B cell (primary cell): Measurements from ENCODE around the gene ATP9A. TPM values are rescaled to one million over a fixed set of nuclear protein-coding genes. Genes with fewer than 3 reads are reported as not detected.
"Not testable (repeated sequence)": the region's sequence is repeated elsewhere in the genome, so short reads cannot be mapped to it uniquely, and the experiment has no call there.

Experiments
- ATAC-seq: fragments of 200-7000 bp; cut with Tn5 transposase; one replicate; pipeline ENCODE4 v1.10.0; 2021; ENCODE audit warnings: low read depth, mild to moderate bottlenecking, moderate number of reproducible peaks, moderate library complexity
- CTCF ChIA-PET: fragments of 350-600 bp; sonication (Branson Sonifier 250); formaldehyde crosslinking; loops from one replicate; lab custom pipeline; 2021; ENCODE audit warnings: antibody characterized with exemption, inconsistent platforms; lab: Charles Lee
- POLR2A ChIA-PET: fragments of 350-600 bp; sonication (Branson Sonifier 250); formaldehyde crosslinking; loops from one replicate; lab custom pipeline; 2021; ENCODE audit warnings: antibody characterized with exemption; lab: Charles Lee
- DNase-seq: peaks from one replicate; pipeline ENCODE4 v3.0.0; 2013
- H2AFZ ChIP-seq: 2 replicates; pipeline ENCODE4 v1.6.1; 2012; ENCODE audit warnings: mild to moderate bottlenecking, low read depth, low read length; ENCODE audit not compliant: insufficient read depth, poor library complexity, severe bottlenecking
- H3K27ac ChIP-seq, 2 donors: 1 replicate in 1 of 2; 2 replicates in 1 of 2; pipeline ENCODE4 v1.5.1; 2012 to 2013; ENCODE audit warnings: low read length in 2 of 2, mild to moderate bottlenecking in 2 of 2, moderate library complexity in 1 of 2
- H3K27me3 ChIP-seq, 4 experiments: fragments of 200-600 bp in 1 of 4; sonication (generic) in 1 of 4; replicated peaks in 1 of 4; 1 replicate in 2 of 4; 2 replicates in 2 of 4; pipeline versions ENCODE4 v1.6.1 to v1.7.0; 2013 to 2016; ENCODE audit warnings: low read length in 3 of 4, mild to moderate bottlenecking in 2 of 4, mixed read lengths in 1 of 4, moderate library complexity in 1 of 4; ENCODE audit not compliant: insufficient read depth in 4 of 4, control insufficient read depth in 3 of 4; ENCODE audit errors: control extremely low read depth in 1 of 4
- H3K36me3 ChIP-seq, 2 experiments: replicated peaks in 1 of 2; 1 replicate in 1 of 2; 2 replicates in 1 of 2; pipeline versions ENCODE4 v1.6.1 to v1.7.1; 2013; ENCODE audit warnings: low read length in 1 of 2; ENCODE audit not compliant: insufficient read depth in 2 of 2, control insufficient read depth in 1 of 2; ENCODE audit errors: control extremely low read depth in 1 of 2, extremely low read depth in 1 of 2
- H3K4me1 ChIP-seq, 2 donors: fragments of 200-600 bp in 1 of 2; sonication (generic) in 1 of 2; 1 replicate in 1 of 2; 2 replicates in 1 of 2; pipeline versions ENCODE4 v1.5.1 to v1.6.1; 2013 to 2017; ENCODE audit warnings: low read length in 2 of 2; ENCODE audit not compliant: control insufficient read depth in 2 of 2, insufficient read depth in 2 of 2
- H3K4me2 ChIP-seq: replicated peaks from 2 replicates; pipeline ENCODE3; 2012; ENCODE audit warnings: mild to moderate bottlenecking, low read depth, low read length; ENCODE audit not compliant: poor library complexity, severe bottlenecking
- H3K4me3 ChIP-seq, 5 experiments: fragments of 200-600 bp in 1 of 5; sonication (generic) in 1 of 5; 1 replicate in 3 of 5; 2 replicates in 2 of 5; pipeline versions ENCODE4 v1.5.1 to v1.7.0; 2011 to 2016; ENCODE audit warnings: low read length in 4 of 5, mild to moderate bottlenecking in 4 of 5, low read depth in 2 of 5, control low read depth in 1 of 5, moderate library complexity in 1 of 5; ENCODE audit not compliant: insufficient read depth in 1 of 5; ENCODE audit errors: control extremely low read depth in 1 of 5, extremely low read depth in 1 of 5
- H3K79me2 ChIP-seq: fragments of 200-600 bp; sonication (generic); one replicate; pipeline ENCODE4 v1.6.0; 2016; ENCODE audit warnings: low read length; ENCODE audit not compliant: control insufficient read depth, insufficient read depth
- H3K9ac ChIP-seq: fragments of 200-600 bp; sonication (generic); 2 replicates; pipeline ENCODE4 v1.6.1; 2017; ENCODE audit warnings: mild to moderate bottlenecking, low read length, moderate library complexity
- H3K9me3 ChIP-seq, 3 donors: one replicate each; pipeline versions ENCODE4 v1.6.1 to v1.7.1; 2013; ENCODE audit warnings: low read length in 2 of 3; ENCODE audit not compliant: control insufficient read depth in 2 of 3, insufficient read depth in 1 of 3; ENCODE audit errors: control extremely low read depth in 1 of 3
- H4K20me1 ChIP-seq: 2 replicates; pipeline ENCODE4 v1.6.0; 2012; ENCODE audit warnings: mild to moderate bottlenecking, low read length; ENCODE audit not compliant: insufficient read depth, control insufficient read depth, poor library complexity, severe bottlenecking
- H3K27ac Mint-ChIP-seq: one replicate; pipeline ENCODE4 v1.8.0; 2021; ENCODE audit warnings: mixed read lengths
- H3K27me3 Mint-ChIP-seq: one replicate; pipeline ENCODE4 v1.8.0; 2021; ENCODE audit warnings: mixed read lengths
- H3K4me1 Mint-ChIP-seq: one replicate; pipeline ENCODE4 v1.8.0; 2021; ENCODE audit warnings: mixed read lengths
- H3K4me3 Mint-ChIP-seq: one replicate; pipeline ENCODE4 v1.8.0; 2021; ENCODE audit warnings: mixed read lengths
- H3K9me3 Mint-ChIP-seq: one replicate; pipeline ENCODE4 v1.8.0; 2022; ENCODE audit warnings: mixed read lengths; ENCODE audit not compliant: insufficient read depth
- EZH2 ChIP-seq: IDR thresholded peaks from 2 replicates; pipeline ENCODE4 v1.6.1; 2012; ENCODE audit warnings: borderline replicate concordance, low read depth, mild to moderate bottlenecking, moderate library complexity, low read length; ENCODE audit not compliant: insufficient read depth, poor library complexity, severe bottlenecking
- WGBS: methylation state at CpG from one replicate; pipeline ENCODE4 v1.1.5; 2013; ENCODE audit warnings: missing lambda C conversion rate; ENCODE audit not compliant: insufficient coverage; 5-methylcytosine and 5-hydroxymethylcytosine counted together
- intact Hi-C: fragments of 100-400 bp; cut with micrococcal nuclease; formaldehyde crosslinking; loops from one replicate; pipeline ENCODE4 v1.10.0; 2022
- polyA plus RNA-seq: library from polyadenylated mRNA; depleted of rRNA; stranded (reverse); fragments of >200 nt; gene quantifications from 2 replicates; pipeline ENCODE4 v1.2.3, GENCODE V29; 2012
- total RNA-seq, 2 donors: library from RNA; stranded (reverse); fragments of 120-200 nt in 1 of 2; gene quantifications; 1 replicate in 1 of 2; 2 replicates in 1 of 2; pipeline versions ENCODE4 v1.2.3 to v1.2.4, GENCODE V29; 2013 to 2022
- TF ChIP-seq, protein P1 (sequence below): fragments of 200-600 bp; IDR thresholded peaks from one replicate; pipeline ENCODE4 v1.8.0; 2022; ENCODE audit warnings: antibody characterized with exemption, mild to moderate bottlenecking

ATP9A gene
- total and polyA plus RNA-seq, 2 donors (not counting 1 experiment from before 2014, with no cell fraction given) = 0.13 to 0.22 TPM

DNA sequence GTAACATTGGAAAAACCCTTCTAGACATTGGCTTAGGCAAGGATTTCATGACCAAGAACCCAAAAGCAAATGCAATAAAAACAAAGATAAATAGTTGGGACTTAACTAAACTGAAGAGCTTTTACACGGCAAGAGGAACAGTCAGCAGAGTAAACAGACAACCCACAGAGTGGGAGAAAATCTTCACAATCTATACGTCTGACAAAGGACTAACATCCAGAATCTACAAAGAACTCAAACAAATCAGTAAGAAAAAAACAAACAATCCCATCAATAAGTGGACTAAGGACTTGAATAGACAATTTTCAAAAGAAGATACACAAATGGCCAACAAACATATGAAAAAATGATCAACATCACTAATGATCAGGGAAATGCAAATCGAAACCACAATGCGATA is 45.9 kb downstream of the ATP9A start:
- H2AFZ ChIP-seq, H3K9me3 Mint-ChIP-seq, DNase-seq, H3K4me3 Mint-ChIP-seq, H3K79me2 ChIP-seq, H3K27ac Mint-ChIP-seq, H4K20me1 ChIP-seq, H3K9me3 ChIP-seq, H3K9ac ChIP-seq, ATAC-seq, H3K4me2 ChIP-seq, H3K27me3 ChIP-seq, CTCF ChIA-PET, H3K27ac ChIP-seq, H3K4me3 ChIP-seq, POLR2A ChIA-PET, H3K4me1 Mint-ChIP-seq, intact Hi-C loops, H3K36me3 ChIP-seq, H3K4me1 ChIP-seq: not testable (repeated sequence)
- H3K27me3 Mint-ChIP-seq = peaks cover 27% of the 10 kb centered on the region
- WGBS = no CpG with 5 or more reads among the region's 4 CpGs

DNA sequence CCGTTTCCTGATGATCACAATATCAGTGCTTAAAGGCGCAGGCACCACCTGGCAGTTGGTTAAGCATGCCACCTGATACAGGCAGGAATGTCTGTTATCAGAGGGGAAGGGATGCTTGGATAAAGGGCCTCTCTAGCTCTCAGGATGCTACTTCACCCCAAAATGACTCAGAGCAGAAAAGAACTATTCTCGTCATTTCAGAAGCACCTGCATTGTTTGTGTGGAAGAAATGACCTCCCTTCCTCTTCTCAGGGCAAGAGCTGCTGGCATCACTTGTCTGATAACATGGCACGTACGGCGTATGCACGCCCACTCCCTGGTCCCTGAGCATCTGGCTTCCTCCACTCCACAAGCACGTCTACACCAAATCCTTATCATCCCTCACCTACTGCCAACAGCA is 47.3 kb downstream of the ATP9A start:
- H3K4me1 Mint-ChIP-seq = no peaks in the 10 kb centered on the region
- Histone ChIP-seq H3K4me3 (no peak overlapping the region), H3K27ac (no peak overlapping the region), H3K27me3 (no peaks in the 10 kb centered on the region), H3K9me3 (no peaks in the 10 kb centered on the region), H2AFZ (no peak overlapping the region), H4K20me1 (no peaks in the 10 kb centered on the region), H3K4me2 (no peak overlapping the region), H3K36me3 (no peaks in the 10 kb centered on the region), H3K4me1 (no peaks in the 10 kb centered on the region), H3K9ac (no peak overlapping the region), H3K79me2 (no peaks in the 10 kb centered on the region)
- no peak overlapping the region for H3K27ac Mint-ChIP-seq
- CTCF ChIA-PET = no interaction called here
- H3K4me3 Mint-ChIP-seq = no peak overlapping the region
- WGBS = no CpG with 5 or more reads among the region's 8 CpGs
- peaks cover 26% of the 10 kb centered on the region for H3K27me3 Mint-ChIP-seq
- POLR2A ChIA-PET = no interaction called here
- DNase-seq (no peak), ATAC-seq (no peak)
- TF ChIP-seq, protein P1, sequence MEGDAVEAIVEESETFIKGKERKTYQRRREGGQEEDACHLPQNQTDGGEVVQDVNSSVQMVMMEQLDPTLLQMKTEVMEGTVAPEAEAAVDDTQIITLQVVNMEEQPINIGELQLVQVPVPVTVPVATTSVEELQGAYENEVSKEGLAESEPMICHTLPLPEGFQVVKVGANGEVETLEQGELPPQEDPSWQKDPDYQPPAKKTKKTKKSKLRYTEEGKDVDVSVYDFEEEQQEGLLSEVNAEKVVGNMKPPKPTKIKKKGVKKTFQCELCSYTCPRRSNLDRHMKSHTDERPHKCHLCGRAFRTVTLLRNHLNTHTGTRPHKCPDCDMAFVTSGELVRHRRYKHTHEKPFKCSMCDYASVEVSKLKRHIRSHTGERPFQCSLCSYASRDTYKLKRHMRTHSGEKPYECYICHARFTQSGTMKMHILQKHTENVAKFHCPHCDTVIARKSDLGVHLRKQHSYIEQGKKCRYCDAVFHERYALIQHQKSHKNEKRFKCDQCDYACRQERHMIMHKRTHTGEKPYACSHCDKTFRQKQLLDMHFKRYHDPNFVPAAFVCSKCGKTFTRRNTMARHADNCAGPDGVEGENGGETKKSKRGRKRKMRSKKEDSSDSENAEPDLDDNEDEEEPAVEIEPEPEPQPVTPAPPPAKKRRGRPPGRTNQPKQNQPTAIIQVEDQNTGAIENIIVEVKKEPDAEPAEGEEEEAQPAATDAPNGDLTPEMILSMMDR = no peak
- TF ChIP-seq EZH2 = no peak
- intact Hi-C loops = no loop called here
- H3K9me3 Mint-ChIP-seq = no peaks in the 10 kb centered on the region
